Dendritic cell treated with granulocyte-macrophage colony-stimulating factor and Interleukin-4, amounts not matched to agents 40 ng/mL and 50 ng/mL, for 4 days (primary cell): ENCODE measurements around the gene ARHGAP9.
"Not testable (repeated sequence)": the region's sequence is repeated elsewhere in the genome, so short reads cannot be mapped to it uniquely, and the experiment has no call there.

ENCODE experiments used
- H3K27ac Mint-ChIP-seq: one replicate; pipeline ENCODE4 v1.8.0; 2022; ENCODE audit warnings: mild to moderate bottlenecking, mixed read lengths
- H3K27me3 Mint-ChIP-seq: one replicate; pipeline ENCODE4 v1.8.0; 2022; ENCODE audit warnings: mild to moderate bottlenecking, mixed read lengths
- H3K36me3 Mint-ChIP-seq: one replicate; pipeline ENCODE4 v1.8.0; 2022; ENCODE audit warnings: low read depth, mixed read lengths
- H3K4me1 Mint-ChIP-seq: one replicate; pipeline ENCODE4 v1.8.0; 2022; ENCODE audit warnings: low read depth, mixed read lengths
- H3K4me3 Mint-ChIP-seq: one replicate; pipeline ENCODE4 v1.8.0; 2022; ENCODE audit warnings: mild to moderate bottlenecking, moderate library complexity, mixed read lengths
- H3K9me3 Mint-ChIP-seq: one replicate; pipeline ENCODE4 v1.8.0; 2022; ENCODE audit warnings: mixed read lengths
- intact Hi-C: fragments of 100-400 bp; cut with micrococcal nuclease; formaldehyde crosslinking; loops from one replicate; pipeline ENCODE4 v1.15.0; 2022

Gene ARHGAP9

GRCh38 chr12:57513266-57513665 is 33.6 kb upstream of the ARHGAP9 start:
- Mint-ChIP-seq H3K4me3 (no peak overlapping the region), H3K9me3 (no peaks in the 10 kb centered on the region), H3K27ac (no peak overlapping the region), H3K36me3 (peaks cover 97% of the 10 kb centered on the region), H3K27me3 (no peaks in the 10 kb centered on the region), H3K4me1 (peaks cover 22% of the 10 kb centered on the region)
- intact Hi-C loops, result no loop called here

DNA sequence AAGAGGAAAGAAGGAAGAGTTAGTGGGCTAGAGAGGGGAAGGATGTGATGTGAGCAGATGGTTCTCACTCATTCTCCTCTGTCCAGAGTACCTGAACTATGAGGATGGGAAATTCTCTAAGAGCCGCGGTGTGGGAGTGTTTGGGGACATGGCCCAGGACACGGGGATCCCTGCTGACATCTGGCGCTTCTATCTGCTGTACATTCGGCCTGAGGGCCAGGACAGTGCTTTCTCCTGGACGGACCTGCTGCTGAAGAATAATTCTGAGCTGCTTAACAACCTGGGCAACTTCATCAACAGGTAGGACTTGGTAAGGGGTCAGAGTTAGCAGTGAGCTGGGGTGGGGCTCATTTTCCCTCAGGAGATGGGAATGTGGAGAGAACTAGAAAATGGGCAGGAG is 33.0 kb upstream of the ARHGAP9 start:
- Mint-ChIP-seq H3K27ac (no peak overlapping the region), H3K27me3 (no peaks in the 10 kb centered on the region), H3K4me1 (peaks cover 18% of the 10 kb centered on the region), H3K36me3 (peaks cover 97% of the 10 kb centered on the region), H3K9me3 (no peaks in the 10 kb centered on the region), H3K4me3 (no peak overlapping the region)
- intact Hi-C loops, result no loop called here

DNA sequence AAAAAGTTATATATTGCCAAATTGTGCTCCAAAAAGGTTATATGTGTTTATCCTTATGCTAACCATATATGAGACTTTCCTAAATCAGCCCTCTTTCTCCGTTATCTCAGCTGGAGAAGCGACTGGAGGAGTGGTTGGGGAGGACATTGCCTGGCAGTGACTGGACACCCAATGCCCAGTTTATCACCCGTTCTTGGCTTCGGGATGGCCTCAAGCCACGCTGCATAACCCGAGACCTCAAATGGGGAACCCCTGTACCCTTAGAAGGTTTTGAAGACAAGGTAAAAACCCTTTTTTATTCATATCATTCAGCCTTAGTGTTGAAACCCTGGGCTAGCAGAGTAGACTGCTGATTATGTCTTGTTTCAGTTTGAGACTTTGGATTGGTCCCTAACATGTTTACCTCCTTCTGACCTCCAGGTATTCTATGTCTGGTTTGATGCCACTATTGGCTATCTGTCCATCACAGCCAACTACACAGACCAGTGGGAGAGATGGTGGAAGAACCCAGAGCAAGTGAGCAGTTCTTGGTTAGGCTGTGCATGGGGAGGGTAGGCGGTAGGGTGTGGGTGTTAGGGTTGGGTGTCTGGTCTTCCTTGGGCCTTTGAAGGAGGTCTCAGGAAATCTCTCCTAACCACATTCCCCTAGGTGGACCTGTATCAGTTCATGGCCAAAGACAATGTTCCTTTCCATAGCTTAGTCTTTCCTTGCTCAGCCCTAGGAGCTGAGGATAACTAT is 32.1 kb upstream of the ARHGAP9 start:
- Mint-ChIP-seq H3K9me3 (no peaks in the 10 kb centered on the region), H3K4me3 (no peak overlapping the region), H3K4me1 (peaks cover 10% of the 10 kb centered on the region), H3K36me3 (peaks cover 89% of the 10 kb centered on the region), H3K27me3 (no peaks in the 10 kb centered on the region), H3K27ac (no peak overlapping the region)
- intact Hi-C loops, result no loop called here

- Mint-ChIP-seq H3K9me3 (no peaks in the 10 kb centered on the region), H3K4me3 (no peak overlapping the region), H3K27me3 (no peaks in the 10 kb centered on the region), H3K4me1 (peaks cover 8% of the 10 kb centered on the region), H3K36me3 (peaks cover 89% of the 10 kb centered on the region), H3K27ac (no peak overlapping the region)
- intact Hi-C loops, result no loop called here
Observed at GRCh38 chr12:57511161-57511560, 31.5 kb upstream of the ARHGAP9 start.

DNA sequence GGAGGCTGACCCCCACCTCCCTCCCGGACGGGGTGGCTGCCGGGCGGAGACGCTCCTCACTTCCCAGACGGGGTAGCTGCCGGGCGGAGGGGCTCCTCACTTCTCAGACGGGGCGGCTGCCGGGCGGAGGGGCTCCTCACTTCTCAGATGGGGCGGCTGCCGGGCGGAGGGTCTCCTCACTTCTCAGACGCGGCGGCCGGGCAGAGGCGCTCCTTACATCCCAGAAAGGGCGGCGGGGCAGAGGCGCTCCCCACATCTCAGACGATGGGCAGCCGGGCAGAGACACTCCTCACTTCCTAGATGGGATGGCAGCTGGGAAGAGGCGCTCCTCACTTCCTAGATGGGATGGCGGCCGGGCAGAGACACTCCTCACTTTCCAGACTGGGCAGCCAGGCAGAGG is 28.1 kb upstream of the ARHGAP9 start:
- H3K27me3 Mint-ChIP-seq, H3K9me3 Mint-ChIP-seq, H3K27ac Mint-ChIP-seq, H3K4me3 Mint-ChIP-seq, H3K4me1 Mint-ChIP-seq, intact Hi-C loops: not testable (repeated sequence)
- H3K36me3 Mint-ChIP-seq, result peaks cover 89% of the 10 kb centered on the region

- H3K27me3 Mint-ChIP-seq, H3K4me1 Mint-ChIP-seq, H3K27ac Mint-ChIP-seq, H3K4me3 Mint-ChIP-seq, intact Hi-C loops, H3K9me3 Mint-ChIP-seq: not testable (repeated sequence)
- peaks cover 89% of the 10 kb centered on the region for H3K36me3 Mint-ChIP-seq
Observed at GRCh38 chr12:57506541-57506940, 26.9 kb upstream of the ARHGAP9 start.

GRCh38 chr12:57502311-57502969 is 22.8 kb upstream of the ARHGAP9 start:
- H3K27ac Mint-ChIP-seq, result not testable (repeated sequence)

GRCh38 chr12:57500213-57500612 is 20.5 kb upstream of the ARHGAP9 start:
- Mint-ChIP-seq H3K36me3 (peaks cover 100% of the 10 kb centered on the region), H3K4me1 (peaks cover 9% of the 10 kb centered on the region), H3K9me3 (no peaks in the 10 kb centered on the region), H3K27ac (no peak overlapping the region), H3K27me3 (no peaks in the 10 kb centered on the region), H3K4me3 (no peak overlapping the region)
- intact Hi-C loops, result no loop called here

More at GRCh38 chr12:57502311-57502969, 22.8 kb upstream of the ARHGAP9 start:
- H3K4me1 Mint-ChIP-seq, H3K9me3 Mint-ChIP-seq, H3K4me3 Mint-ChIP-seq, intact Hi-C loops, H3K27me3 Mint-ChIP-seq: not testable (repeated sequence)
- H3K36me3 Mint-ChIP-seq, result peaks cover 93% of the 10 kb centered on the region

DNA sequence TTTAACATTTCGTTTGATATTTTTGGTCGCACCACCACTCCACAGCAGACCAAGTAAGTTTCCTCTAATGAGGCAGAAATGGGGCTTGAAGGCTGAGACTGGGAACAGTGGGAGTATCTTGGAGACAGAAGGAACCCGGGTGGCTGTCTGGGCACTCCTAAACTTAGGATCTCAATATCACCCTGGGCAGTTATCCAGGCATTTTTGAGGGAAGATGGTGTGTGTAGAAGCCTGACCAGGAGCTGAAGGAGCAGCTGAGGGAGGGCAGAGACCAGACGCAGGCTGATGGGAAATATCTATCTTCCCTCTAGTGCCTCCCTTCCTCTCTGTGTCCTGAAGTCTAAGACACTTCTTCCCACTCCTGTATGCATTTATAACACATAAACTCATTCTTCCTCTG is 18.9 kb upstream of the ARHGAP9 start:
- H3K4me1 Mint-ChIP-seq, result peaks cover 9% of the 10 kb centered on the region
- peaks cover 97% of the 10 kb centered on the region for H3K36me3 Mint-ChIP-seq
- H3K27ac Mint-ChIP-seq, result no peak overlapping the region

GRCh38 chr12:57498132-57498502 is 18.5 kb upstream of the ARHGAP9 start:
- H3K4me3 Mint-ChIP-seq, result no peak overlapping the region

More for the DNA sequence above, 18.9 kb upstream of the ARHGAP9 start:
- Mint-ChIP-seq H3K9me3 (no peaks in the 10 kb centered on the region), H3K4me3 (no peak overlapping the region), H3K27me3 (no peaks in the 10 kb centered on the region)
- intact Hi-C loops, result no loop called here

DNA sequence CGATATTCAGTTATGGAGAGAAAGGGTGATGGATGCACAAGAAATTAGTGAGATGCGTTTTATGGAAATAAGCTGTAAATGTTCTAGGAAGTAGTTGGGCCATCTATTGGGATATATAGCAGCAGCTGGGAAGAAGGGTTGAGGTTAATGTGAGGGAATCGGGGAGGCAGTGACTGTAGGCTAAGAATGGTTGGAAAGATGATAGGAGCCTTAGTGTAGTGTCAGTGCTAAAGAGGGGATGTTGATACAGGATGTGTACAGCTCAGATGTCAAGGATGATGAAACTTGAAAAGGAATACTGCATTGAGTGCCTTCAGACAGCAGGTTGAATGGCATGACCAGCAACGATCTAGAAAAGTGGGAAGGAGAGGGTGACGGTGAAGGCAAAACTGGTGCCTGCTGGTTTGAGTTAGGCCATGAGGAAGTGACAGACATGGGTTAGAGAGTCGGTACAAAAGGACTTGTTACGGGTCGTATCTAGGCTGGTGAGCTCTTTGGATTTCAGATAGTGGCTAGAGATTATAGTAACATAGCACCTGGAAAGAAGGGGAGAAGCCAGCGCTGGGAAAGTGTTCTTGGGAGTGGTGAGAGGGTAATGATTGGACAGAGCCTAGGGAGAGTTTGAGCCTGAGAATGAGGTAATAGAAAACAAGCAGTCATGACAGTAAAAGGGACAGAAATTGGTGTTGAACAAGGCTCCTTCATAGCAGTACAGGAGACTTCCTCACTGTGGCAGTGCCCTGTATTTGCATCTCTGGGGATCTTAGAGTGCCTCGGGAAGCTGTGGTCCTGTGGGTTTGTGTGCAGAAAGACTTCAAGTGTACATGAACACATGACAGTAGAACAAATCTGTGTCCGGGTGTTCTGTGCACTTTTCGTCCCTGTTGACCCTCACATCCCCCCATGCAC is 17.8 kb upstream of the ARHGAP9 start:
- H3K4me3 Mint-ChIP-seq, result no peak overlapping the region
- H3K36me3 Mint-ChIP-seq, result peaks cover 91% of the 10 kb centered on the region
- peak overlapping the region; percentile 28 for H3K27ac Mint-ChIP-seq
- H3K9me3 Mint-ChIP-seq, result no peaks in the 10 kb centered on the region
- H3K4me1 Mint-ChIP-seq, result peaks cover 9% of the 10 kb centered on the region
- H3K27me3 Mint-ChIP-seq, result no peaks in the 10 kb centered on the region
- intact Hi-C loops, result no loop called here

More at GRCh38 chr12:57498132-57498502, 18.5 kb upstream of the ARHGAP9 start:
- H3K9me3 Mint-ChIP-seq, result no peaks in the 10 kb centered on the region
- peaks cover 9% of the 10 kb centered on the region for H3K4me1 Mint-ChIP-seq
- peaks cover 93% of the 10 kb centered on the region for H3K36me3 Mint-ChIP-seq
- no peak overlapping the region for H3K27ac Mint-ChIP-seq
- intact Hi-C loops, result no loop called here
- H3K27me3 Mint-ChIP-seq, result no peaks in the 10 kb centered on the region

DNA sequence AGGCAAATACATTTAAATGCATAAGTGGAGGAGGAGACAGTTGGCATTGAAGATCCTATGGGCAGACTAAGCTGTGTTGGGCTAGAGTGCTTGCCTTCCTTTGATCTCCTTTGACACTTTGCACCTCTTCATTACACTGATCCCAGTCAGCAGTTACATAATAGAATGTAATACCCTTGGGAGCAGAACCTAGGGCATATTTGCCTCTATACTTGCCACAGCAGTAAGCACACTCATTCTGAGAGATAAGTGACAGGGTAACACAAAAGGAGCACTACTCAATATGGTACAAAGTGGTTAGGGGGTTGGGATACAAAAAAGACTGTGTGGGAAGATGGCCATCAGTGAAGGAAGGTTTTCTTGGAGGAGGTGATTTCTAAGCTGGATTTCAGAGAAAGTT is 17.2 kb upstream of the ARHGAP9 start:
- no peak overlapping the region for H3K4me3 Mint-ChIP-seq
- intact Hi-C loops, result no loop called here
- no peak overlapping the region for H3K27ac Mint-ChIP-seq
- no peaks in the 10 kb centered on the region for H3K27me3 Mint-ChIP-seq
- H3K36me3 Mint-ChIP-seq, result peaks cover 91% of the 10 kb centered on the region
- H3K4me1 Mint-ChIP-seq, result peaks cover 9% of the 10 kb centered on the region
- H3K9me3 Mint-ChIP-seq, result no peaks in the 10 kb centered on the region

- H3K27ac Mint-ChIP-seq, result not testable (repeated sequence)
Observed at GRCh38 chr12:57495051-57495701, 15.5 kb upstream of the ARHGAP9 start.

More at GRCh38 chr12:57495051-57495701, 15.5 kb upstream of the ARHGAP9 start:
- H3K4me3 Mint-ChIP-seq, H3K27me3 Mint-ChIP-seq, intact Hi-C loops, H3K9me3 Mint-ChIP-seq: not testable (repeated sequence)
- Mint-ChIP-seq H3K4me1 (peaks cover 16% of the 10 kb centered on the region), H3K36me3 (peaks cover 91% of the 10 kb centered on the region)
